ENCODE measurements around the gene ENOX1.

ENOX1 gene

GRCh38 chr13:43305416-43305815 is 481.4 kb downstream of the ENOX1 start:
- no peak for TF ChIP-seq ZNF384 (IDR thresholded peaks at IDR 0.05)
- no peak for TF ChIP-seq ARNT (IDR thresholded peaks at IDR 0.05)
- no peak for TF ChIP-seq ELF4 (IDR thresholded peaks at IDR 0.05)
- no peak for TF ChIP-seq SUZ12 (IDR thresholded peaks at IDR 0.05)
- TF ChIP-seq NFRKB (IDR thresholded peaks at IDR 0.05), result no peak
- TF ChIP-seq PKNOX1 (IDR thresholded peaks at IDR 0.05), result no peak
- TF ChIP-seq BHLHE40 (IDR thresholded peaks at IDR 0.05; ENCODE audit: borderline replicate concordance), result no peak
- TF ChIP-seq LEF1 (IDR thresholded peaks at IDR 0.05; ENCODE audit: borderline replicate concordance), result no peak
- no peak for TF ChIP-seq CTBP1 (IDR thresholded peaks at IDR 0.05; ENCODE audit: borderline replicate concordance)
- TF ChIP-seq TARDBP (IDR thresholded peaks at IDR 0.05), result no peak
- TF ChIP-seq SP1 (IDR thresholded peaks at IDR 0.05), result no peak
- no peak for TF ChIP-seq HDGF (IDR thresholded peaks at IDR 0.05; ENCODE audit: borderline replicate concordance)
- no peak for TF ChIP-seq FOXM1 (IDR thresholded peaks at IDR 0.05; ENCODE audit: borderline replicate concordance)
- TF ChIP-seq FOXA1 (IDR thresholded peaks at IDR 0.05), result no peak
- TF ChIP-seq L3MBTL2 (conservative IDR thresholded peaks at IDR 0.05), result no peak
- no peak for TF ChIP-seq FOXK2 (IDR thresholded peaks at IDR 0.05)
- DNase-seq (ENCODE audit: extremely low spot score), result no peak
- ChIA-PET CTCF (no interaction called here), POLR2A (no interaction called here)

- DNase-seq (ENCODE audit: extremely low spot score), result no peak
- POLR2A ChIA-PET, result no interaction called here
- TF ChIP-seq TARDBP (IDR thresholded peaks at IDR 0.05) (no peak), NFRKB (IDR thresholded peaks at IDR 0.05) (no peak), SP1 (IDR thresholded peaks at IDR 0.05) (no peak), FOXA1 (IDR thresholded peaks at IDR 0.05) (no peak)
- CTCF ChIA-PET, result no interaction called here
Measured at GRCh38 chr13:43304945-43305344, 481.8 kb downstream of the ENOX1 start.

- CTCF ChIA-PET, result no interaction called here
- no peak for DNase-seq (ENCODE audit: extremely low spot score)
- POLR2A ChIA-PET, result no interaction called here
- TF ChIP-seq SP1 (IDR thresholded peaks at IDR 0.05) (no peak), BHLHE40 (IDR thresholded peaks at IDR 0.05; ENCODE audit: borderline replicate concordance) (no peak), ELF4 (IDR thresholded peaks at IDR 0.05) (no peak), PKNOX1 (IDR thresholded peaks at IDR 0.05) (no peak), HDGF (IDR thresholded peaks at IDR 0.05; ENCODE audit: borderline replicate concordance) (no peak), SUZ12 (IDR thresholded peaks at IDR 0.05) (no peak), ARNT (IDR thresholded peaks at IDR 0.05) (no peak), FOXM1 (IDR thresholded peaks at IDR 0.05; ENCODE audit: borderline replicate concordance) (no peak)
Measured at GRCh38 chr13:43304449-43304848, 482.3 kb downstream of the ENOX1 start.

- DNase-seq (ENCODE audit: extremely low spot score), result peak; percentile 55
- TF ChIP-seq LEF1 (IDR thresholded peaks at IDR 0.05; ENCODE audit: borderline replicate concordance) (no peak), SUZ12 (IDR thresholded peaks at IDR 0.05) (no peak), FOXM1 (IDR thresholded peaks at IDR 0.05; ENCODE audit: borderline replicate concordance) (no peak), CTBP1 (IDR thresholded peaks at IDR 0.05; ENCODE audit: borderline replicate concordance) (no peak), TARDBP (IDR thresholded peaks at IDR 0.05) (no peak), ZNF384 (IDR thresholded peaks at IDR 0.05) (no peak), PKNOX1 (IDR thresholded peaks at IDR 0.05) (no peak), NFRKB (IDR thresholded peaks at IDR 0.05) (no peak), L3MBTL2 (conservative IDR thresholded peaks at IDR 0.05) (no peak), FOXA1 (IDR thresholded peaks at IDR 0.05) (no peak), ELF4 (IDR thresholded peaks at IDR 0.05) (no peak), ARNT (IDR thresholded peaks at IDR 0.05) (no peak), HDGF (IDR thresholded peaks at IDR 0.05; ENCODE audit: borderline replicate concordance) (no peak)
- ChIA-PET POLR2A (no interaction called here), CTCF (interaction anchor here (0.6 kb wide), 1 partner anchor 123 kb away, joined by 3 read pairs; no protein-coding TSS in a partner anchor)
Measured at GRCh38 chr13:43303033-43303729, 483.6 kb downstream of the ENOX1 start.

- CTCF ChIA-PET, result interaction anchor here (0.7 kb wide), 1 partner anchor 248 kb away, joined by 3 read pairs; no protein-coding TSS in a partner anchor
- no peak for TF ChIP-seq HDGF (IDR thresholded peaks at IDR 0.05; ENCODE audit: borderline replicate concordance)
- no peak for TF ChIP-seq ZNF384 (IDR thresholded peaks at IDR 0.05)
- no peak for DNase-seq (ENCODE audit: extremely low spot score)
- POLR2A ChIA-PET, result no interaction called here
Measured at GRCh38 chr13:43301346-43301969, 485.3 kb downstream of the ENOX1 start.

GRCh38 chr13:43300865-43301264 is 485.9 kb downstream of the ENOX1 start:
- ChIA-PET POLR2A (no interaction called here), CTCF (no interaction called here)
- no peak for TF ChIP-seq NFRKB (IDR thresholded peaks at IDR 0.05)
- no peak for TF ChIP-seq BHLHE40 (IDR thresholded peaks at IDR 0.05; ENCODE audit: borderline replicate concordance)
- no peak for TF ChIP-seq HDGF (IDR thresholded peaks at IDR 0.05; ENCODE audit: borderline replicate concordance)
- no peak for TF ChIP-seq FOXA1 (IDR thresholded peaks at IDR 0.05)
- TF ChIP-seq L3MBTL2 (conservative IDR thresholded peaks at IDR 0.05), result no peak
- TF ChIP-seq SUZ12 (IDR thresholded peaks at IDR 0.05), result no peak
- TF ChIP-seq ZNF384 (IDR thresholded peaks at IDR 0.05), result no peak
- TF ChIP-seq FOXK2 (IDR thresholded peaks at IDR 0.05), result no peak
- no peak for TF ChIP-seq ELF4 (IDR thresholded peaks at IDR 0.05)
- TF ChIP-seq CTBP1 (IDR thresholded peaks at IDR 0.05; ENCODE audit: borderline replicate concordance), result no peak
- DNase-seq (ENCODE audit: extremely low spot score), result no peak
